ENCODE results near the gene DMXL2.
A peak's percentile ranks its signal among the peaks of the same experiment; 100 is the strongest.

The DMXL2 gene

GRCh38 chr15:51401872-51402517, 220.6 kb downstream of the DMXL2 start:
- DNase-seq: peak; percentile 68

- DNase-seq: no peak
Measured at GRCh38 chr15:51401051-51401780, 221.4 kb downstream of the DMXL2 start.

- no peak for DNase-seq
Measured at GRCh38 chr15:51398626-51399025, 223.9 kb downstream of the DMXL2 start.

Data from OCI-M1 (cell line).